ENCODE measurements around the gene SGPP2.

Gene SGPP2

DNA sequence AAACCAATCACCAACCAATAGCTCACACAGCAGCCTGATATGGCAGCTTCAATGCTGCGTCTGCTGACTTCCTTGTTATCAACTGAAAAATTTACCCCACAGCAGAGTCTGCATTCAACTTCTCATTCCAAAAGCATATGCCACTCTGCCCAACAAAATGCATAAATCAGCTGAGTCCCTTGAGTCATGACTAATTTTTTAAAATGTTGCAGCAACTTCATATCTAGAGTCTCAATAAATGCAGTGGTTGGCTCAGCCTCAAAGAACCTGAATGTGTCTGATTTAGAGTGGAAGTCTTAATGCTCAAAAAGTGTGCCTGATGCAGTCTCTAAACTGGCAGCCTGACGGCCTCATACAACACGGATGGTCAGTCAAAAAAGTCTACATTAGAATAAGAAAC is 185.0 kb downstream of the SGPP2 start:
- no peak overlapping the region for H3K27ac ChIP-seq

More for the DNA sequence above, 185.0 kb downstream of the SGPP2 start:
- TF ChIP-seq, protein P1, sequence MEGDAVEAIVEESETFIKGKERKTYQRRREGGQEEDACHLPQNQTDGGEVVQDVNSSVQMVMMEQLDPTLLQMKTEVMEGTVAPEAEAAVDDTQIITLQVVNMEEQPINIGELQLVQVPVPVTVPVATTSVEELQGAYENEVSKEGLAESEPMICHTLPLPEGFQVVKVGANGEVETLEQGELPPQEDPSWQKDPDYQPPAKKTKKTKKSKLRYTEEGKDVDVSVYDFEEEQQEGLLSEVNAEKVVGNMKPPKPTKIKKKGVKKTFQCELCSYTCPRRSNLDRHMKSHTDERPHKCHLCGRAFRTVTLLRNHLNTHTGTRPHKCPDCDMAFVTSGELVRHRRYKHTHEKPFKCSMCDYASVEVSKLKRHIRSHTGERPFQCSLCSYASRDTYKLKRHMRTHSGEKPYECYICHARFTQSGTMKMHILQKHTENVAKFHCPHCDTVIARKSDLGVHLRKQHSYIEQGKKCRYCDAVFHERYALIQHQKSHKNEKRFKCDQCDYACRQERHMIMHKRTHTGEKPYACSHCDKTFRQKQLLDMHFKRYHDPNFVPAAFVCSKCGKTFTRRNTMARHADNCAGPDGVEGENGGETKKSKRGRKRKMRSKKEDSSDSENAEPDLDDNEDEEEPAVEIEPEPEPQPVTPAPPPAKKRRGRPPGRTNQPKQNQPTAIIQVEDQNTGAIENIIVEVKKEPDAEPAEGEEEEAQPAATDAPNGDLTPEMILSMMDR (IDR thresholded peaks at IDR 0.05), result no peak
- no peak for TF ChIP-seq ZFX (IDR thresholded peaks at IDR 0.05; ENCODE audit: borderline replicate concordance)

Data from 22Rv1 (cell line).